ENCODE measurements around the gene USP20.

The USP20 gene

DNA sequence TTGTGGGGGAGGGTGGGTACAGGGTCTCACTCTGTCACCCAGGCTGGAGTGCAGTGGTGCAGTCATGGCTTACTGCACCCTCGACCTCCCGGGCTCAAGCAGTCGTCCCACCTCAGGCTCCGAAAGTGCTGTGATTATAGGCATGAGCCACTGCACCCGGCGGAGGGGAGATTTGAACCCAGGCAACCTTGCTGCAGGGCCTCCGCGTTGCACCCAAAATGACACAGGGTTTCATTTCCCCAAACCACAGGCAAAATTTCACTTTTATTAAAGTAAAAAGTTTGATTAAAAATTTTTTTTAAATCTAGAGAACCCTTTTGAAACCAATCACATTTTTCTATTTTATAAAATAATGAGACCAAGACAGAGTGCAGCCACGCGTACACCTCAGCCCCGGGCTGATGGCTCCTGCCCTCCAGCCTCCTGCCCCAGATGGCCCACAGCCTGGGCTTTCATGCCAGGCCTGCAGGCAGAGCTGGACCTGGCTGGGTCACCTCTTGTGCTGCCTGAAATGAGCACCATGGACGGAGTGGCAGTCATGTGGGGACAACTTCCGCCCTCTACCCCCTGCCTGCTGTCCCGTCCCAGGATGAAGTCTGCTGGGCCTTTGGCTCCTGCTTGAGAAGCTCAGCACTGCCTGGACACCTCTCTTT, 30.5 kb downstream of the USP20 start:
- in situ Hi-C loops (cut with MboI; ENCODE audit: low sequenced_read_pairs, unreplicated experiment), result no loop called here
- no peak for TF ChIP-seq CTCF (IDR thresholded peaks at IDR 0.05; ENCODE audit: borderline replicate concordance, control extremely low read depth, extremely low read depth, insufficient read depth, missing control alignments)
- no peak for DNase-seq (ENCODE audit: low spot score)

- no peak for TF ChIP-seq CTCF (IDR thresholded peaks at IDR 0.05; ENCODE audit: borderline replicate concordance, control extremely low read depth, extremely low read depth, insufficient read depth, missing control alignments)
- DNase-seq (ENCODE audit: low spot score), result no peak
- in situ Hi-C loops (cut with MboI; ENCODE audit: low sequenced_read_pairs, unreplicated experiment), result no loop called here
These were observed 31.3 kb downstream of the USP20 start for GRCh38 chr9:129866394-129867135.

- in situ Hi-C loops (cut with MboI; ENCODE audit: low sequenced_read_pairs, unreplicated experiment), result no loop called here
- no peak for TF ChIP-seq CTCF (IDR thresholded peaks at IDR 0.05; ENCODE audit: borderline replicate concordance, control extremely low read depth, extremely low read depth, insufficient read depth, missing control alignments)
- DNase-seq (ENCODE audit: low spot score), result no peak
These were observed 32.1 kb downstream of the USP20 start for GRCh38 chr9:129867136-129868022.

GRCh38 chr9:129868023-129868871, 33.0 kb downstream of the USP20 start:
- DNase-seq (ENCODE audit: low spot score), result no peak
- in situ Hi-C loops (cut with MboI; ENCODE audit: low sequenced_read_pairs, unreplicated experiment), result no loop called here
- no peak for TF ChIP-seq CTCF (IDR thresholded peaks at IDR 0.05; ENCODE audit: borderline replicate concordance, control extremely low read depth, extremely low read depth, insufficient read depth, missing control alignments)

- in situ Hi-C loops (cut with MboI; ENCODE audit: low sequenced_read_pairs, unreplicated experiment), result no loop called here
- DNase-seq (ENCODE audit: low spot score), result no peak
- no peak for TF ChIP-seq CTCF (IDR thresholded peaks at IDR 0.05; ENCODE audit: borderline replicate concordance, control extremely low read depth, extremely low read depth, insufficient read depth, missing control alignments)
These were observed 33.7 kb downstream of the USP20 start for GRCh38 chr9:129868872-129869486.

All from GM13976 (cell line).